ENCODE results near the gene CEP70.

- TF ChIP-seq CTCF (IDR thresholded peaks at IDR 0.05; ENCODE audit: insufficient read depth, low read depth, low read length) (no peak), EZH2 (IDR thresholded peaks at IDR 0.05; ENCODE audit: insufficient read depth, low read length) (no peak)
These were observed 31.8 kb upstream of the CEP70 start for GRCh38 chr3:138625707-138626365.
